CD14-positive monocyte (primary cell): ENCODE results near the gene MORN5. TPM values are rescaled to one million over a fixed set of nuclear protein-coding genes. Genes with fewer than 3 reads are reported as not detected.

Experiments
- DNase-seq, 3 donors: peaks; one replicate each; pipeline ENCODE4 v3.0.0-alpha.2; 2011 to 2022
- H2AFZ ChIP-seq: 2 replicates; pipeline ENCODE4 v1.6.0; 2012; ENCODE audit warnings: mild to moderate bottlenecking, low read depth, low read length, inconsistent platforms; ENCODE audit not compliant: insufficient read depth, poor library complexity, severe bottlenecking
- H3K27ac ChIP-seq, 2 donors: 1 replicate in 1 of 2; 2 replicates in 1 of 2; pipeline ENCODE4 v1.5.1; 2012 to 2013; ENCODE audit warnings: low read length in 2 of 2, control low read depth in 1 of 2, inconsistent platforms in 1 of 2, low read depth in 1 of 2, mild to moderate bottlenecking in 1 of 2
- H3K27me3 ChIP-seq, 2 donors: one replicate each; pipeline versions ENCODE4 v1.6.0 to v1.6.1; 2011 to 2013; ENCODE audit warnings: low read length in 2 of 2; ENCODE audit not compliant: control insufficient read depth in 2 of 2, insufficient read depth in 2 of 2
- H3K36me3 ChIP-seq, 2 donors: replicated peaks in 1 of 2; 1 replicate in 1 of 2; 2 replicates in 1 of 2; pipeline versions ENCODE4 v1.5.1 to v1.6.1; 2012 to 2013; ENCODE audit warnings: low read length in 2 of 2, control low read depth in 1 of 2, inconsistent platforms in 1 of 2, mild to moderate bottlenecking in 1 of 2; ENCODE audit not compliant: insufficient read depth in 2 of 2, control insufficient read depth in 1 of 2
- H3K4me1 ChIP-seq, 2 donors: 1 replicate in 1 of 2; 2 replicates in 1 of 2; pipeline versions ENCODE4 v1.5.1 to v1.6.1; 2012 to 2013; ENCODE audit warnings: low read length in 2 of 2, control low read depth in 1 of 2, inconsistent platforms in 1 of 2, mild to moderate bottlenecking in 1 of 2, moderate library complexity in 1 of 2; ENCODE audit not compliant: insufficient read depth in 2 of 2, control insufficient read depth in 1 of 2
- H3K4me2 ChIP-seq: replicated peaks from 2 replicates; pipeline ENCODE3; 2012; ENCODE audit warnings: low read length, moderate library complexity, mild to moderate bottlenecking; ENCODE audit not compliant: poor library complexity, severe bottlenecking; ENCODE audit errors: extremely low read depth
- H3K4me3 ChIP-seq, 3 experiments: fragments of 200-600 bp in 1 of 3; sonication (generic) in 1 of 3; replicated peaks in 1 of 3; 1 replicate in 2 of 3; 2 replicates in 1 of 3; pipeline ENCODE4 v1.5.1; 2011 to 2013; ENCODE audit warnings: low read length in 3 of 3, mild to moderate bottlenecking in 3 of 3, control low read depth in 2 of 3, low read depth in 2 of 3, inconsistent platforms in 1 of 3, moderate library complexity in 1 of 3
- H3K79me2 ChIP-seq: 2 replicates; pipeline ENCODE4 v1.6.0; 2012; ENCODE audit warnings: mild to moderate bottlenecking, control low read depth, inconsistent platforms, low read length, moderate library complexity; ENCODE audit not compliant: insufficient read depth
- H3K9ac ChIP-seq: 2 replicates; pipeline ENCODE4 v1.6.0; 2017; ENCODE audit warnings: low read length, mild to moderate bottlenecking; ENCODE audit not compliant: insufficient read depth, poor library complexity, severe bottlenecking
- H3K9me3 ChIP-seq, 2 donors: replicated peaks in 1 of 2; 1 replicate in 1 of 2; 2 replicates in 1 of 2; pipeline versions ENCODE4 v1.5.1 to v1.6.1; 2012 to 2013; ENCODE audit warnings: low read length in 2 of 2, control low read depth in 1 of 2; ENCODE audit not compliant: control insufficient read depth in 1 of 2, insufficient read depth in 1 of 2
- H4K20me1 ChIP-seq: 2 replicates; pipeline ENCODE4 v1.6.0; 2012; ENCODE audit warnings: mild to moderate bottlenecking, low read length, control low read depth, moderate library complexity; ENCODE audit not compliant: insufficient read depth
- H3K27ac Mint-ChIP-seq, 7 donors: one replicate each; pipeline ENCODE4 v1.8.0; 2020; ENCODE audit warnings: mild to moderate bottlenecking in 7 of 7, mixed read lengths in 7 of 7, moderate library complexity in 6 of 7, inconsistent platforms in 2 of 7
- H3K27me3 Mint-ChIP-seq, 3 donors: one replicate each; pipeline ENCODE4 v1.8.0; 2021 to 2022; ENCODE audit warnings: low read depth in 3 of 3, mild to moderate bottlenecking in 3 of 3, mixed read lengths in 3 of 3, moderate library complexity in 3 of 3, inconsistent platforms in 1 of 3
- H3K36me3 Mint-ChIP-seq, 2 donors: one replicate each; pipeline ENCODE4 v1.8.0; 2020; ENCODE audit warnings: mixed read lengths in 2 of 2, inconsistent platforms in 1 of 2, mild to moderate bottlenecking in 1 of 2
- H3K4me1 Mint-ChIP-seq: one replicate; pipeline ENCODE4 v1.8.0; 2020; ENCODE audit warnings: mild to moderate bottlenecking, mixed read lengths
- H3K4me3 Mint-ChIP-seq, 2 donors: one replicate each; pipeline ENCODE4 v1.8.0; 2020; ENCODE audit warnings: mild to moderate bottlenecking in 2 of 2, mixed read lengths in 2 of 2, moderate library complexity in 1 of 2
- H3K9me3 Mint-ChIP-seq, 7 donors: one replicate each; pipeline ENCODE4 v1.8.0; 2020 to 2022; ENCODE audit warnings: mixed read lengths in 7 of 7, mild to moderate bottlenecking in 6 of 7, moderate library complexity in 6 of 7, inconsistent platforms in 2 of 7
- CTCF ChIP-seq: fragments of 200-600 bp; IDR thresholded peaks from one replicate; pipeline ENCODE4 v1.8.0; 2022; ENCODE audit warnings: antibody characterized with exemption, mild to moderate bottlenecking
- WGBS: methylation state at CpG from one replicate; pipeline ENCODE4 v1.1.5; 2013; ENCODE audit warnings: missing lambda C conversion rate; ENCODE audit not compliant: insufficient coverage; 5-methylcytosine and 5-hydroxymethylcytosine counted together
- intact Hi-C, 2 donors: fragments of 100-400 bp; cut with micrococcal nuclease; formaldehyde crosslinking; loops; one replicate each; pipeline versions ENCODE4 v1.15.0 to v1.15.1; 2023
- polyA plus RNA-seq, 3 donors: library from polyadenylated mRNA; depleted of rRNA in 1 of 3; unstranded in 2 of 3; stranded (reverse) in 1 of 3; fragments of 300-500 nt in 2 of 3; fragments of >200 nt in 1 of 3; fragmentation: Illumina TruSeq in 2 of 3; gene quantifications; 1 replicate in 2 of 3; 2 replicates in 1 of 3; pipeline ENCODE4 v1.2.3, GENCODE V29; 2012 to 2021

The MORN5 gene
- polyA plus RNA-seq, 3 donors, result not detected

- Histone ChIP-seq H2AFZ (no peak overlapping the region), H3K27me3 (no peaks in the 10 kb centered on the region), H4K20me1 (no peaks in the 10 kb centered on the region), H3K4me1 (no peaks in the 10 kb centered on the region), H3K9me3 (no peaks in the 10 kb centered on the region), H3K4me3 (no peak overlapping the region), H3K9ac (no peak overlapping the region), H3K36me3 (no peaks in the 10 kb centered on the region), H3K4me2 (no peak overlapping the region), H3K79me2 (no peaks in the 10 kb centered on the region), H3K27ac (no peak overlapping the region)
- H3K36me3 Mint-ChIP-seq, result no peaks in the 10 kb centered on the region
- H3K27ac Mint-ChIP-seq, result no peak overlapping the region
- no peak overlapping the region for H3K4me3 Mint-ChIP-seq
- 95% methylated on average over 8 of the region's 8 CpGs for WGBS
- peaks cover 0 to 3% (median 2%) of the 10 kb centered on the region in 3 donors for H3K27me3 Mint-ChIP-seq
- intact Hi-C loops, result no loop called here
- TF ChIP-seq CTCF, result no peak
- no peaks in the 10 kb centered on the region for H3K9me3 Mint-ChIP-seq
- H3K4me1 Mint-ChIP-seq, result no peaks in the 10 kb centered on the region
- no peak for DNase-seq
Observed at GRCh38 chr9:122205176-122205575, 45.5 kb downstream of the MORN5 start.

- no peak for DNase-seq
- no peak overlapping the region for H2AFZ ChIP-seq
Observed at GRCh38 chr9:122206118-122207046, 46.7 kb downstream of the MORN5 start.

More at GRCh38 chr9:122206118-122207046, 46.7 kb downstream of the MORN5 start:
- Histone ChIP-seq H3K79me2 (no peaks in the 10 kb centered on the region), H3K36me3 (no peaks in the 10 kb centered on the region), H3K4me3 (no peak overlapping the region), H3K4me1 (no peaks in the 10 kb centered on the region), H3K9ac (no peak overlapping the region), H3K27ac (no peak overlapping the region), H4K20me1 (no peaks in the 10 kb centered on the region), H3K4me2 (no peak overlapping the region), H3K27me3 (no peaks in the 10 kb centered on the region), H3K9me3 (no peaks in the 10 kb centered on the region)
- H3K36me3 Mint-ChIP-seq, result no peaks in the 10 kb centered on the region
- no peaks in the 10 kb centered on the region for H3K9me3 Mint-ChIP-seq
- TF ChIP-seq CTCF, result no peak
- peaks cover under 1 to 6% (median 2%) of the 10 kb centered on the region in 3 donors for H3K27me3 Mint-ChIP-seq
- H3K4me1 Mint-ChIP-seq, result no peaks in the 10 kb centered on the region
- 92% methylated on average over 8 of the region's 9 CpGs for WGBS
- intact Hi-C loops, result no loop called here
- no peak overlapping the region for H3K27ac Mint-ChIP-seq
- H3K4me3 Mint-ChIP-seq, result no peak overlapping the region
